ACC112 (cell line): Measurements from ENCODE around the gene UNC5C.
"Not testable (repeated sequence)": the region's sequence is repeated elsewhere in the genome, so short reads cannot be mapped to it uniquely, and the experiment has no call there.

Experiments used
- H2AFZ ChIP-seq: fragments of 200-600 bp; sonication (generic); one replicate; pipeline ENCODE4 v1.6.0; 2017; ENCODE audit warnings: antibody characterized with exemption, low read length; ENCODE audit not compliant: unreplicated experiment
- H3K27ac ChIP-seq: fragments of 200-600 bp; sonication (generic); 2 replicates; pipeline ENCODE4 v1.5.1; 2014; ENCODE audit warnings: low read depth, mild to moderate bottlenecking, antibody characterized with exemption, low read length, moderate library complexity
- H3K27me3 ChIP-seq: fragments of 200-600 bp; sonication (generic); 2 replicates; pipeline ENCODE4 v1.6.1; 2014; ENCODE audit warnings: mild to moderate bottlenecking, antibody characterized with exemption, low read length, moderate library complexity, mixed read lengths; ENCODE audit not compliant: insufficient read depth
- H3K36me3 ChIP-seq: fragments of 200-600 bp; sonication (generic); 2 replicates; pipeline ENCODE4 v1.6.1; 2016; ENCODE audit warnings: mild to moderate bottlenecking, antibody characterized with exemption, low read length, moderate library complexity, mixed read lengths; ENCODE audit not compliant: insufficient read depth
- H3K4me1 ChIP-seq: fragments of 200-600 bp; sonication (generic); one replicate; pipeline ENCODE4 v1.6.1; 2016; ENCODE audit warnings: low read length, mixed read lengths; ENCODE audit not compliant: insufficient read depth, unreplicated experiment, control insufficient read depth
- H3K4me3 ChIP-seq: fragments of 200-600 bp; sonication (generic); 2 replicates; pipeline ENCODE4 v1.5.1; 2014; ENCODE audit warnings: mild to moderate bottlenecking, low read depth, low read length
- H3K79me2 ChIP-seq: fragments of 200-600 bp; sonication (generic); one replicate; pipeline ENCODE4 v1.6.0; 2016; ENCODE audit warnings: low read length; ENCODE audit not compliant: control insufficient read depth, unreplicated experiment, insufficient read depth

Gene UNC5C

GRCh38 chr4:95159384-95159783 lies 389.4 kb downstream of the UNC5C start:
- H3K4me3 ChIP-seq = no peak overlapping the region
- no peaks in the 10 kb centered on the region for H3K36me3 ChIP-seq
- H3K27me3 ChIP-seq = no peaks in the 10 kb centered on the region
- no peaks in the 10 kb centered on the region for H3K79me2 ChIP-seq
- H3K4me1 ChIP-seq = no peaks in the 10 kb centered on the region
- no peak overlapping the region for H3K27ac ChIP-seq
- H2AFZ ChIP-seq = no peak overlapping the region

- no peaks in the 10 kb centered on the region for H3K36me3 ChIP-seq
- no peak overlapping the region for H3K4me3 ChIP-seq
- no peak overlapping the region for H2AFZ ChIP-seq
- H3K79me2 ChIP-seq = no peaks in the 10 kb centered on the region
- H3K4me1 ChIP-seq = no peaks in the 10 kb centered on the region
- H3K27ac ChIP-seq = no peak overlapping the region
- no peaks in the 10 kb centered on the region for H3K27me3 ChIP-seq
Observed at GRCh38 chr4:95158626-95159025, 390.1 kb downstream of the UNC5C start.

GRCh38 chr4:95158045-95158444 lies 390.7 kb downstream of the UNC5C start:
- Histone ChIP-seq H2AFZ (no peak overlapping the region), H3K27me3 (no peaks in the 10 kb centered on the region), H3K4me3 (no peak overlapping the region), H3K79me2 (no peaks in the 10 kb centered on the region), H3K4me1 (no peaks in the 10 kb centered on the region), H3K36me3 (no peaks in the 10 kb centered on the region), H3K27ac (no peak overlapping the region)

- no peaks in the 10 kb centered on the region for H3K4me1 ChIP-seq
- no peak overlapping the region for H3K27ac ChIP-seq
- H3K79me2 ChIP-seq = no peaks in the 10 kb centered on the region
- no peaks in the 10 kb centered on the region for H3K27me3 ChIP-seq
- no peaks in the 10 kb centered on the region for H3K36me3 ChIP-seq
- no peak overlapping the region for H3K4me3 ChIP-seq
- no peak overlapping the region for H2AFZ ChIP-seq
Observed at GRCh38 chr4:95157596-95157995, 391.2 kb downstream of the UNC5C start.

- Histone ChIP-seq H3K79me2 (no peaks in the 10 kb centered on the region), H2AFZ (no peak overlapping the region), H3K4me1 (no peaks in the 10 kb centered on the region), H3K27ac (no peak overlapping the region), H3K27me3 (no peaks in the 10 kb centered on the region), H3K4me3 (no peak overlapping the region), H3K36me3 (no peaks in the 10 kb centered on the region)
Observed at GRCh38 chr4:95156452-95156765, 392.4 kb downstream of the UNC5C start.

GRCh38 chr4:95155759-95156451 lies 392.9 kb downstream of the UNC5C start:
- Histone ChIP-seq H3K36me3 (no peaks in the 10 kb centered on the region), H2AFZ (no peak overlapping the region), H3K27ac (no peak overlapping the region), H3K27me3 (no peaks in the 10 kb centered on the region), H3K4me1 (no peaks in the 10 kb centered on the region), H3K79me2 (no peaks in the 10 kb centered on the region), H3K4me3 (no peak overlapping the region)

GRCh38 chr4:95153182-95153581 lies 395.6 kb downstream of the UNC5C start:
- H3K4me1 ChIP-seq = no peaks in the 10 kb centered on the region
- no peaks in the 10 kb centered on the region for H3K79me2 ChIP-seq
- no peaks in the 10 kb centered on the region for H3K36me3 ChIP-seq
- H2AFZ ChIP-seq = no peak overlapping the region
- no peak overlapping the region for H3K4me3 ChIP-seq
- no peak overlapping the region for H3K27ac ChIP-seq
- H3K27me3 ChIP-seq = no peaks in the 10 kb centered on the region

- Histone ChIP-seq H3K79me2 (no peaks in the 10 kb centered on the region), H3K4me3 (no peak overlapping the region), H3K27me3 (no peaks in the 10 kb centered on the region), H2AFZ (no peak overlapping the region), H3K36me3 (no peaks in the 10 kb centered on the region), H3K4me1 (no peaks in the 10 kb centered on the region), H3K27ac (no peak overlapping the region)
Observed at GRCh38 chr4:95151255-95151654, 397.5 kb downstream of the UNC5C start.

- Histone ChIP-seq H3K4me1 (no peaks in the 10 kb centered on the region), H3K27ac (no peak overlapping the region), H3K4me3 (no peak overlapping the region), H3K36me3 (no peaks in the 10 kb centered on the region), H3K79me2 (no peaks in the 10 kb centered on the region), H3K27me3 (no peaks in the 10 kb centered on the region), H2AFZ (no peak overlapping the region)
Observed at GRCh38 chr4:95142932-95143331, 405.8 kb downstream of the UNC5C start.

GRCh38 chr4:95141361-95141760 lies 407.4 kb downstream of the UNC5C start:
- H3K4me1 ChIP-seq = no peaks in the 10 kb centered on the region
- no peak overlapping the region for H3K4me3 ChIP-seq
- H3K27me3 ChIP-seq = no peaks in the 10 kb centered on the region
- H2AFZ ChIP-seq = no peak overlapping the region
- no peaks in the 10 kb centered on the region for H3K36me3 ChIP-seq
- H3K27ac ChIP-seq = no peak overlapping the region
- H3K79me2 ChIP-seq = no peaks in the 10 kb centered on the region

- H3K79me2 ChIP-seq, H3K36me3 ChIP-seq, H2AFZ ChIP-seq, H3K27me3 ChIP-seq, H3K4me1 ChIP-seq, H3K27ac ChIP-seq, H3K4me3 ChIP-seq: not testable (repeated sequence)
Observed at GRCh38 chr4:95139424-95139823, 409.3 kb downstream of the UNC5C start.
